HL-60/S4 treated with phorbol 12-myristate 13-acetate at 8.2 ng/mL for 4 days and 3 days (cell line): ENCODE measurements around the gene RALGPS2.

Experiments used
- in situ Hi-C: fragments of 300-500 bp; cut with MboI; formaldehyde crosslinking; loops from 2 replicates; pipeline ENCODE4 v1.15.0; 2022; ENCODE audit warnings: low sequenced_read_pairs

Gene RALGPS2

GRCh38 chr1:178912597-178912996 lies 187.6 kb downstream of the RALGPS2 start:
- in situ Hi-C loops = no loop called here

- in situ Hi-C loops = no loop called here
Measured at GRCh38 chr1:178916448-178917174, 191.6 kb downstream of the RALGPS2 start.

- in situ Hi-C loops = no loop called here
Measured at GRCh38 chr1:178918308-178918707, 193.3 kb downstream of the RALGPS2 start.

GRCh38 chr1:178918955-178919354 lies 193.9 kb downstream of the RALGPS2 start:
- in situ Hi-C loops = no loop called here

DNA sequence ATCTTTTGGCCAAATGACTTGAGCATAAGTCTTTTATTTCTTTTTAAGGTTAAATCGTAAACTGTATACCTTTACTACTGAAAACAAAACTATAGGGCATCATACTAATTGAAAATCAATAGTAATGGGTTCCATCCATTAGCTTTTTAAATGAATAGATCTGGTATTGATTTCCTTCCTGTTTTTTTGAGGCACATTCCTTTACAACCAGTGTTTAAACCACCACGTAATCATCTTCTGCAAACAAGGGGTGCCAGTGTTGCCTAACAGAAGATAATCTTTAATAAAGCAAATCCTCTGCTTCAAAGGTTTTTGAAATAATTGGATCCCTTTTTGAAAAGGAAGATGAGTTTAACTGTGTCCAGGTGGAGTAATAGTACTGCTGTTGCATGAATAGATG lies 194.5 kb downstream of the RALGPS2 start:
- in situ Hi-C loops = no loop called here

DNA sequence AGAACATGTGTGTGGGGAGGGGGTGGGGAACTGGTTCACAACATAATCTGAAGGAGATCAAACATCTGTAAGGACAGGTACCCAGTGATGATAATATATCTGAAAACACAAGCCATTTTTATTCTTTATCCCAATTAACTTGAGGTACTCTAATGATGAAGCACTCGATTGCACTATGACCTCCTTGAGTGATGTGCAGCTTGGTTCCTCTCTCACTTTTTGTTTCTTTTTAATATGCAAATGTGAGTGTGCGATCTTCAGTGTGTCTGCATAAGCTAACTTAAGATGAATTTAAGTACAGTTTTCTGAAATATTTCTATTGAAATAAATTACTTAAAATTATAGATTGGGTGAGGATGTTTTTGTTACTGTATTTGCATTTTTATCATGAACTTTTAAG lies 196.5 kb downstream of the RALGPS2 start:
- in situ Hi-C loops = no loop called here

DNA sequence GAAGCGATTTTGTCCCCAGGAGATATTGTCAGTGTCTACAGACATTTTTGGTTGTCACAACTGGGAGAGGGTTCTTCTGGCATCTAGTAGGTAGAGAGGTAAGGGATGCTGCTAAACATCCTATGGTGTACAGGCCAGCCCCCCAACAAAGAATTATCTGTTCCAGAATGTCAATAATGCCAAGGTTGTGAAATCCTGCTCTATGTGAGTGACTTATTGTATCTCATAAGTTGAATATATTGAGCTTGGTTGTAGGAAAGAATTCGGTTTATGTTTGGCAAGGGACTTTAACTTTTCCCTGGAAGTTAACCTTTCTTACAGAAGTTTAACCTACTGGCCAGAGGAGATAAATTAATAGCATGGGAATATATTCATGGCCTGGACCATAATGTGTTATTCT lies 198.5 kb downstream of the RALGPS2 start:
- in situ Hi-C loops = no loop called here

- in situ Hi-C loops = no loop called here
Measured at GRCh38 chr1:178926046-178926445, 201.0 kb downstream of the RALGPS2 start.

DNA sequence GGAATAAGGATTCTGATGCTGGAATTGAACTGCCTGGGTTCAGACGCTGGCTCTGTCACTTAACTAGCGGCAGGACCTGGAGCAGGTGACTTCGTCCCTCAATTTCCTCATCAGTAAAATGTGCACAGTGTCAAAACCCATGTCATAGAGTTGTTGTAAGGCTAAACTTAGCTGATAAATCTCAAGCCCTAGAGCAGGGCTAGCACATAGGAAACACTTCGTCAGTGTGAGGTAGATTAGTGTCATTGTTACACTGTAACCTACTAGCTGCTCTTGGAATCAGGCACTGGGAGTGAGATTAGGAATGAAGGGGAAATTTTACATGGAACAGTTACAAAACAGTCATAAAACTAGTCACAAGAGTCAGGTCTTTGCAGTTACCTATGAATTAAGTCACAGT lies 202.0 kb downstream of the RALGPS2 start:
- in situ Hi-C loops = no loop called here

GRCh38 chr1:178928041-178928440 lies 203.0 kb downstream of the RALGPS2 start:
- in situ Hi-C loops = no loop called here

DNA sequence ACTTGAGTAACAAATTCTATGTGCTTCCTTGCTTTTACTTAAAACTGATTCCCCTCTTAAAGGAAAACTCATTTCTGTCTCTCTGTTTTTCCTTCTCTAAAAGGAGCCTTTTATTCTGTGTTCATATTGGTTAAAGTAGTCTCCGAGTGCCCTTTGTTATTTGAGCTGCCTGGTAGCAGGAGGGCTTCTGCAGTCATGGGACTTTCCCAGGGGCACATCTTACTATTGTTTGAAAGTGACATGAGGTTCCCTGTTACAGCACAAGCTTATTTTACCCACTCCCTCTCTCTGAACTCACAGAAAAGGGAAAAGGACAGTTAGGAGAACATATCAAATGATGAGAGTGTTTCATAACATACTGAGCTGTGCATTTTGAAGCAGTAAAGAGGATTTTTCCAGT lies 203.9 kb downstream of the RALGPS2 start:
- in situ Hi-C loops = no loop called here

DNA sequence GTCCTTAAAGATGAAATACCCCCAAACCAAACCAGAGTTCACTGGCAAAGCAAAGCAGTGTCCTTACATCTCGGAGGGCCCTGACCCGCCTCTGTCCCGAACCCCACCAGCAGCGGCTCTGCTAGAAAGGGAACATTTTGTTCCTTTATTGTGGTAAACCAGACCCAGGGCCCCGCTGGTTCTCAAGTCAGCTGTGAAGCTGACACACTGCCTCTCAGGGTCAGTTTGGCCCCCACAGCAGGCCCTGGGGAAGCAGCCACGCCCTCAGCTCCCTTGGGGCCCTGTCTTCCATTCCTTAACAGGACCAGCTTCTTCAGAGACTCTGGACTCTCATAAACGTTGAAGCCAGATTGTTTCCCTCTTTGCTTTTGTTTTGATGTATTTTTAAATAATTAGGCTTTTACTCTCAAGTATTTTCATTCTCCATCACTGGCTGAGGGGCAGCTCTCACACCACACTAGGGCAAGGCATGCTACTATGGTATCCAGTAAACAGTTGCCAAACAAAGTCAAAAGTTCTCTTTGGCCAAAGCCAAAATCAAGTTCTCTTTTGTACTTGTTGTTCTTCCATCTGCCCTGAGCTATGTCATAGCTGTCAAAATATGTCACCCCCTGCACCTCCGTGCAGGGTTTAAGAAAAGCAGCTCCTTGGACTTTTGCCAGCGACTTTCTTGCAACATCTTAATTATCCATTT lies 207.0 kb downstream of the RALGPS2 start:
- in situ Hi-C loops = no loop called here

- in situ Hi-C loops = no loop called here
Measured at GRCh38 chr1:178932552-178932906, 207.5 kb downstream of the RALGPS2 start.

GRCh38 chr1:178933105-178933561 lies 208.1 kb downstream of the RALGPS2 start:
- in situ Hi-C loops = no loop called here

DNA sequence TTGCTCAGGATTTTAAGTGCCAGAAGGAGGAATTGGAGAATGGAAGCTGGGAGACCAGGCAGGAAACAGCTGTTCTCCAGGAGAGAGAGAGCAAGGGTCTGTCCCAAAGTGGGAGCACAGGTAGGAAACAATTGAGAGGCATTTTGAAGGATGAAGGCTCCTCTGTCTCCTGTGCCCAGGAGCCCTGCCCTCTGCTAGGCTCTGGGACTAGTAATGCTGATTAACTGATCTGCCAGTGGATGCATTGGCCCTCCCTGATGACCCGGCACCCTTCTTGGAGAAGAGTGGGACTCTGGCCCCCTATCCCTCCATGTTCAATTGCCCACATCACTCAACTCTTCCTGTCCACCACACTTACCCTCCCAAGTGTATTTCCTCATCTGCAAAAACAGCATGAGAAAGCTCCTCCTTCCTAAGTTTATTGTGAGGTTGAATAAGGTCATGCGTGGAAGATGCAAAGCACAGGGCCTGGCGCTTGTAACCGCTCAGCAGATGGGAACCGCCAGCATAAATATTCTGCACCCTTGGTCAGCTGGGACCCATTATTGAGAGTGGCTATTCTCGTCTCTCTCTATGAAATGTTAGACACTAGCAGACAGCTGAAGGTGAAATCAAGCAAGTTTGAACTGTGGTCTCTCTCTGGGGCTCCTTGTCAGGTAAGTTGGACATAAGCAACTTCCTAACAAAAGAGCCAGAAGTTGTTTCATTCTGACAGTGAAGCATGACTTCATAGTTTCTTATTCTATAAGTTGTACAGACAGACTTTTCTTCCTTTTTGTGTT lies 208.9 kb downstream of the RALGPS2 start:
- in situ Hi-C loops = no loop called here

- in situ Hi-C loops = no loop called here
Measured at GRCh38 chr1:178934546-178934945, 209.5 kb downstream of the RALGPS2 start.

GRCh38 chr1:178935610-178936009 lies 210.6 kb downstream of the RALGPS2 start:
- in situ Hi-C loops = no loop called here

- in situ Hi-C loops = no loop called here
Measured at GRCh38 chr1:178937695-178938094, 212.7 kb downstream of the RALGPS2 start.

DNA sequence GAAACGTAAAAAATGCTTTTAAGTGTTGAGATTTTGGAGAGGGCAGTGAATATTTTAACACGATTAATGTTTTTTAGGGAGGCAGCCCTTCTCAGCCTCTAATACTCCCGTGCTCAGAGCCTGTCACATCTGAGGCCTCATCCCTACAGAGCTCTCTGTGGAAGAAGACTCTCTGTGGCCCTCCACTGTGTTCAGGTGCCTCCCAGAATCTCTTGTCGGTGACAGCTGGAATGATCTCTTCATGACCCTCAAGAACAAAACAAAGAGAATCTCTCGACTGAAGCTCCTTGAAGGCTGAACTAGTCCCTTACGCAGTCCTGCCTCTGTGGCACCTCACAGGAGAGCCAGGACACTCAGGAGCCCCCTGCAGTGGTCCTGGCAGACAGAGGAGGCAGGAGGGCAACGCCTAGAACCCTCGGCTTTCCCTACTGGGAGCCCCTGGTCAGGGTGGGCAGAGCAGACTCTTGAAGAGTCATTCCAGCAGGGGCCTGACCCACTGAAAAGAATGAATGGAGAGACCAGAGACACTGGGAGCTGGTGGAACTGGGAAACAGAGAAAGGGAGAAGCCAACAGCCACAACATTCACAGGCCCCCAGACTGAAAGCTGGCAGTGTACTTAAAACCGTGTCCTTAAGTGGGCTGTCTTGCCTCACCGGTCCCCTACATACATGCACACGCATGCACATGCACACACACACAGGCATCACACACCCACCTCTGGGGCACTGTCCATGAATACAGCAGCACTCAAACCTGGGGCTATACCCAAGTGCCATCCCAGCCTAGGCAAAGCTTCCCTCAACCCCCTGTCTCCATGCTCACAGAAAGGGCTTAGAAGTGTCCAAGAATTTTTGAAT lies 213.3 kb downstream of the RALGPS2 start:
- in situ Hi-C loops = no loop called here

- in situ Hi-C loops = no loop called here
Measured at GRCh38 chr1:178938959-178939317, 213.9 kb downstream of the RALGPS2 start.
